KMS-11 (cell line): Measurements from ENCODE around the gene SAMD14.
A peak's percentile ranks its signal among the peaks of the same experiment; 100 is the strongest.

Experiments used
- H2AFZ ChIP-seq: fragments of 200-600 bp; sonication (generic); 2 replicates; pipeline ENCODE4 v1.6.1; 2016; ENCODE audit warnings: antibody characterized with exemption, mixed run types, low read depth
- H3K27ac ChIP-seq: fragments of 200-600 bp; sonication (generic); 2 replicates; pipeline ENCODE4 v1.6.1; 2016; ENCODE audit warnings: mild to moderate bottlenecking, mixed run types
- H3K27me3 ChIP-seq: fragments of 200-600 bp; sonication (generic); 2 replicates; pipeline ENCODE4 v1.6.1; 2017; ENCODE audit warnings: mild to moderate bottlenecking, low read depth, mixed run types, moderate library complexity; ENCODE audit not compliant: insufficient read depth
- H3K36me3 ChIP-seq: fragments of 200-600 bp; sonication (generic); 2 replicates; pipeline ENCODE4 v1.6.1; 2017; ENCODE audit warnings: mild to moderate bottlenecking, mixed run types; ENCODE audit not compliant: insufficient read depth
- H3K4me1 ChIP-seq: fragments of 200-600 bp; sonication (generic); 2 replicates; pipeline ENCODE4 v1.6.1; 2016; ENCODE audit warnings: mild to moderate bottlenecking, low read depth, mixed run types; ENCODE audit not compliant: poor library complexity, severe bottlenecking
- H3K4me2 ChIP-seq: fragments of 200-600 bp; sonication (generic); 2 replicates; pipeline ENCODE4 v1.7.0; 2016; ENCODE audit warnings: mild to moderate bottlenecking, mixed run types
- H3K4me3 ChIP-seq: fragments of 200-600 bp; sonication (generic); IDR thresholded peaks from 2 replicates; pipeline ENCODE4 v1.6.1; 2017; ENCODE audit warnings: low read depth, low read length, mixed read lengths; ENCODE audit not compliant: insufficient read depth
- H3K79me2 ChIP-seq: fragments of 200-600 bp; sonication (generic); 2 replicates; pipeline ENCODE4 v1.6.1; 2016; ENCODE audit warnings: low read depth, mixed run types; ENCODE audit not compliant: insufficient read depth
- H3K9ac ChIP-seq: fragments of 200-600 bp; sonication (generic); 2 replicates; pipeline ENCODE4 v1.6.1; 2016; ENCODE audit warnings: mild to moderate bottlenecking, mixed run types
- H4K20me1 ChIP-seq: fragments of 200-600 bp; sonication (generic); 2 replicates; pipeline ENCODE4 v1.6.1; 2016; ENCODE audit warnings: mild to moderate bottlenecking, mixed run types; ENCODE audit not compliant: insufficient read depth
- CTCF ChIP-seq: fragments of 200-600 bp; sonication (generic); conservative IDR thresholded peaks from 2 replicates; pipeline ENCODE4 v1.6.1; 2017; ENCODE audit warnings: low read depth, mild to moderate bottlenecking, antibody characterized with exemption, low read length, moderate library complexity, mixed read lengths

Gene SAMD14

GRCh38 chr17:50129728-50130558 lies at the start of gene SAMD14:
Gene SAMD14, minus strand, starts transcription at chr17:50130160. Its CDS starts 5,201 bp downstream, at chr17:50124959.
- no peak within 1 kb of the TSS for H3K9ac ChIP-seq

GRCh38 chr17:50177983-50178834 lies 48.2 kb upstream of the SAMD14 start:
- no peaks in the 10 kb centered on the region for H3K36me3 ChIP-seq
- no peaks in the 10 kb centered on the region for H3K79me2 ChIP-seq
- H3K9ac ChIP-seq = peak overlapping the region; percentile 23; the same call in 1 of the 2 replicates
- no peak overlapping the region for H3K4me2 ChIP-seq
- peak overlapping the region; percentile 47 for H2AFZ ChIP-seq
- no peaks in the 10 kb centered on the region for H4K20me1 ChIP-seq
- no peaks in the 10 kb centered on the region for H3K27me3 ChIP-seq
- no peak overlapping the region for H3K4me3 ChIP-seq
- TF ChIP-seq CTCF = peak; percentile 70
- H3K4me1 ChIP-seq = peaks cover 24% of the 10 kb centered on the region
- H3K27ac ChIP-seq = no peak overlapping the region; the same call in 1 of the 2 replicates

More at GRCh38 chr17:50129728-50130558, at the start of gene SAMD14:
- peaks cover 25% of the 10 kb centered on the region for H3K4me1 ChIP-seq
- H3K79me2 ChIP-seq = no peaks in the 10 kb centered on the region
- no peaks in the 10 kb centered on the region for H4K20me1 ChIP-seq
- H2AFZ ChIP-seq = peak within 1 kb of the TSS; percentile 61
- H3K4me2 ChIP-seq = peak within 1 kb of the TSS; percentile 84
- H3K27me3 ChIP-seq = peaks cover 39% of the 10 kb centered on the region
- no peak within 1 kb of the TSS for H3K27ac ChIP-seq
- no peak for TF ChIP-seq CTCF
- H3K36me3 ChIP-seq = no peaks in the 10 kb centered on the region
- no peak within 1 kb of the TSS for H3K4me3 ChIP-seq

- Histone ChIP-seq H3K4me1 (peaks cover 30% of the 10 kb centered on the region), H3K4me2 (no peak overlapping the region), H4K20me1 (no peaks in the 10 kb centered on the region), H2AFZ (peak overlapping the region; percentile 47), H3K27ac (no peak overlapping the region), H3K79me2 (no peaks in the 10 kb centered on the region), H3K9ac (no peak overlapping the region), H3K4me3 (no peak overlapping the region), H3K27me3 (no peaks in the 10 kb centered on the region), H3K36me3 (no peaks in the 10 kb centered on the region)
- TF ChIP-seq CTCF = no peak
Measured at GRCh38 chr17:50177476-50177875, 47.5 kb upstream of the SAMD14 start.

GRCh38 chr17:50176559-50177357 lies 46.8 kb upstream of the SAMD14 start:
- no peak overlapping the region for H2AFZ ChIP-seq
- H3K27ac ChIP-seq = no peak overlapping the region
- H3K9ac ChIP-seq = no peak overlapping the region
- no peak for TF ChIP-seq CTCF
- H3K27me3 ChIP-seq = no peaks in the 10 kb centered on the region
- no peaks in the 10 kb centered on the region for H3K36me3 ChIP-seq
- no peak overlapping the region for H3K4me2 ChIP-seq
- H3K4me1 ChIP-seq = peaks cover 35% of the 10 kb centered on the region
- no peak overlapping the region for H3K4me3 ChIP-seq
- no peaks in the 10 kb centered on the region for H4K20me1 ChIP-seq
- no peaks in the 10 kb centered on the region for H3K79me2 ChIP-seq
